Suprapubic skin (tissue), 4 donors: Measurements from ENCODE around the gene NOL11. TPM values are rescaled to one million over a fixed set of nuclear protein-coding genes. Genes with fewer than 3 reads are reported as not detected.
A peak's percentile ranks its signal among the peaks of the same experiment; 100 is the strongest.

Experiments used
- DNase-seq, 2 donors: peaks; one replicate each; pipeline ENCODE4 v3.0.0-alpha.2; 2019; ENCODE audit warnings: low spot score in 2 of 2
- H3K27ac ChIP-seq: fragments of 200-600 bp; sonication (generic); one replicate; pipeline ENCODE4 v1.5.1; 2019
- H3K27me3 ChIP-seq: fragments of 200-600 bp; sonication (generic); one replicate; pipeline ENCODE4 v1.5.1; 2019
- H3K36me3 ChIP-seq: fragments of 200-600 bp; sonication (generic); one replicate; pipeline ENCODE4 v1.5.1; 2019
- H3K4me1 ChIP-seq: fragments of 200-600 bp; sonication (generic); one replicate; pipeline ENCODE4 v1.5.1; 2019
- H3K4me3 ChIP-seq: fragments of 200-600 bp; sonication (generic); one replicate; pipeline ENCODE4 v1.5.1; 2019; ENCODE audit warnings: mild to moderate bottlenecking
- H3K9me3 ChIP-seq: fragments of 200-600 bp; sonication (generic); one replicate; pipeline ENCODE4 v1.5.1; 2019
- EP300 ChIP-seq: sonication (generic); formaldehyde crosslinking; IDR thresholded peaks from one replicate; pipeline ENCODE4 v1.6.1; 2017; ENCODE audit warnings: antibody characterized with exemption
- POLR2A ChIP-seq, 2 donors: fragments of 450-650 bp; IDR thresholded peaks; one replicate each; pipeline ENCODE4 v1.6.1; 2017; ENCODE audit warnings: antibody characterized with exemption in 2 of 2, mild to moderate bottlenecking in 2 of 2, moderate library complexity in 2 of 2
- POLR2AphosphoS5 ChIP-seq, 3 donors: sonication (generic); formaldehyde crosslinking; IDR thresholded peaks; one replicate each; pipeline ENCODE4 v1.6.1; 2017; ENCODE audit warnings: antibody characterized with exemption in 3 of 3
- WGBS: methylation state at CpG from one replicate; pipeline ENCODE4 v1.1.5; 2018; 5-methylcytosine and 5-hydroxymethylcytosine counted together
- total RNA-seq, 4 donors: library from RNA; depleted of rRNA; stranded (reverse); fragments of >200 nt; gene quantifications; one replicate each; pipeline ENCODE4 v1.1.0, GENCODE V29; 2016
- TF ChIP-seq, protein P1 (sequence below), 2 donors: fragments of 200-600 bp in 1 of 2; fragments of 450-650 bp in 1 of 2; sonication (generic) in 1 of 2; IDR thresholded peaks; one replicate each; pipeline ENCODE4 v1.5.1; 2016 to 2019; ENCODE audit warnings: antibody characterized with exemption in 2 of 2, mild to moderate bottlenecking in 1 of 2, moderate library complexity in 1 of 2

The NOL11 gene
- total RNA-seq, 4 donors from 2014 or later = 25.0 to 43.6 (median 29.6) TPM

DNA sequence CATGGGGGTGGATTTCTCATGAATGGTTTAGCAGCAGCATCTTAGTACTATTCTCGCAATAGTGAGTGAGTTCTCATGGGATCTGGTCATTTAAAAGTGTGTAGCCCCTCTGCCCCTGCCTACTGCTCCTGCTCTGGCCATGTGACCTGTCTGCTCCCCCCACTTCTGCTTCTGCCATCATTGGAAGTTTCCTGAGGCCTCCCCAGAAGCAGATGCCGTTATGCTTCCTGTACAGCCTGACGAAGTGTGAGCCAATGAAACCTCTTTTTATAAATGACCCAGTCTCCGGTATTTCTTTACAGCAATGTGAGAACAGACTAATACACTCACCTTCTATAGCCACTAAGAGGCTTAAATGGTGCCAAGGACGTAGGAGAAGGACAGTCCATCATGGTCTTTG is 51.5 kb downstream of the NOL11 start:
- DNase-seq = no peak
- Histone ChIP-seq H3K27ac (no peak overlapping the region), H3K27me3 (no peaks in the 10 kb centered on the region), H3K36me3 (no peaks in the 10 kb centered on the region), H3K4me3 (no peak overlapping the region), H3K9me3 (no peaks in the 10 kb centered on the region), H3K4me1 (no peaks in the 10 kb centered on the region)
- TF ChIP-seq POLR2A (IDR thresholded peaks at IDR 0.05) = no peak
- TF ChIP-seq, protein P1, sequence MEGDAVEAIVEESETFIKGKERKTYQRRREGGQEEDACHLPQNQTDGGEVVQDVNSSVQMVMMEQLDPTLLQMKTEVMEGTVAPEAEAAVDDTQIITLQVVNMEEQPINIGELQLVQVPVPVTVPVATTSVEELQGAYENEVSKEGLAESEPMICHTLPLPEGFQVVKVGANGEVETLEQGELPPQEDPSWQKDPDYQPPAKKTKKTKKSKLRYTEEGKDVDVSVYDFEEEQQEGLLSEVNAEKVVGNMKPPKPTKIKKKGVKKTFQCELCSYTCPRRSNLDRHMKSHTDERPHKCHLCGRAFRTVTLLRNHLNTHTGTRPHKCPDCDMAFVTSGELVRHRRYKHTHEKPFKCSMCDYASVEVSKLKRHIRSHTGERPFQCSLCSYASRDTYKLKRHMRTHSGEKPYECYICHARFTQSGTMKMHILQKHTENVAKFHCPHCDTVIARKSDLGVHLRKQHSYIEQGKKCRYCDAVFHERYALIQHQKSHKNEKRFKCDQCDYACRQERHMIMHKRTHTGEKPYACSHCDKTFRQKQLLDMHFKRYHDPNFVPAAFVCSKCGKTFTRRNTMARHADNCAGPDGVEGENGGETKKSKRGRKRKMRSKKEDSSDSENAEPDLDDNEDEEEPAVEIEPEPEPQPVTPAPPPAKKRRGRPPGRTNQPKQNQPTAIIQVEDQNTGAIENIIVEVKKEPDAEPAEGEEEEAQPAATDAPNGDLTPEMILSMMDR (IDR thresholded peaks at IDR 0.05) = no peak
- TF ChIP-seq POLR2AphosphoS5 (IDR thresholded peaks at IDR 0.05) = no peak
- no peak for TF ChIP-seq EP300
- WGBS = 80% methylated on average over 5 of the region's 5 CpGs

DNA sequence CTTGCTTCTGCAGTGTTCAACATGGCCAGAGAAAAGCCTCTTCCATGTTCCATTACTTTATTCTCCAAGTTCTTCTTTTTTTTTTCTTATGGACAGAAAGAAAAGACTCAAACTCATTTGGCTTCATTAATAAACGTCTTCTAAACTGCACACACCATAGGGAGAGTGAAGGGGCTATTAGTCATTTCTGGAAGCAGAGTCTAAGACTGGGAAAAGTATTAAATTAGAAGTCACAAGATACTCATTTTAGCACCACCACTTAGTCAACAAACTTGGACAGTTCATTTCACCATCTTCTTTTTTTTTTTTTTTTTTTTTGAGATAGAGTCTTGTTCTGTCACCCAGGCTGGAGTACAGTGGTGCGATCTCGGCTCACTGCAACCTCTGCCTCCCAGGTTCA is 52.8 kb downstream of the NOL11 start:
- Histone ChIP-seq H3K27me3 (no peaks in the 10 kb centered on the region), H3K36me3 (no peaks in the 10 kb centered on the region), H3K4me1 (no peaks in the 10 kb centered on the region), H3K27ac (no peak overlapping the region), H3K9me3 (no peaks in the 10 kb centered on the region), H3K4me3 (no peak overlapping the region)
- 84% methylated on average over 3 of the region's 3 CpGs for WGBS
- DNase-seq = no peak
- TF ChIP-seq POLR2AphosphoS5 (IDR thresholded peaks at IDR 0.05) (no peak), POLR2A (IDR thresholded peaks at IDR 0.05) (no peak), EP300 (no peak)
- TF ChIP-seq, protein P1 (IDR thresholded peaks at IDR 0.05) = no peak

DNA sequence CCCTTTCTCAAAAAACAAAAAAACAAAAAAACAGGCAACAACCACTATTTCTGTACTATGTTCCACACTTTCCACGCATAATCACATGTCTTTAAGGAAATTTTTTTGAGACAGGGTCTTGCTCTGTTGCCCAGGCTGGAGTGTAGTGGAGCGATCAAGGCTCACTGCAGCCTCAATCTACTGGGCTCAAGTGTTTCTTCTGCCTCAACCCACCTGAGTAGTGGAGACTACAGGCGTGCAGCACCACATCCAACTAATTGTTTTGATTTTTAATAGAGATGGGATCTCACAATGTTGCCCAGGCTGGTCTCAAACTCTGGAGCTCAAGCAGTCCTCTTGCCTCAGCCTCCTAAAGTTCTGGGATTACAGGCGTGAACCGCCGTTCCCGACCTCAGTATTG is 54.9 kb downstream of the NOL11 start:
- Histone ChIP-seq H3K9me3 (no peaks in the 10 kb centered on the region), H3K4me1 (no peaks in the 10 kb centered on the region), H3K36me3 (no peaks in the 10 kb centered on the region), H3K4me3 (no peak overlapping the region), H3K27ac (no peak overlapping the region), H3K27me3 (no peaks in the 10 kb centered on the region)
- no peak for TF ChIP-seq POLR2A (IDR thresholded peaks at IDR 0.05)
- no peak for TF ChIP-seq POLR2AphosphoS5 (IDR thresholded peaks at IDR 0.05)
- no peak for TF ChIP-seq EP300
- TF ChIP-seq, protein P1 (IDR thresholded peaks at IDR 0.05) = no peak
- WGBS = 98% methylated on average over 7 of the region's 7 CpGs
- DNase-seq = no peak

DNA sequence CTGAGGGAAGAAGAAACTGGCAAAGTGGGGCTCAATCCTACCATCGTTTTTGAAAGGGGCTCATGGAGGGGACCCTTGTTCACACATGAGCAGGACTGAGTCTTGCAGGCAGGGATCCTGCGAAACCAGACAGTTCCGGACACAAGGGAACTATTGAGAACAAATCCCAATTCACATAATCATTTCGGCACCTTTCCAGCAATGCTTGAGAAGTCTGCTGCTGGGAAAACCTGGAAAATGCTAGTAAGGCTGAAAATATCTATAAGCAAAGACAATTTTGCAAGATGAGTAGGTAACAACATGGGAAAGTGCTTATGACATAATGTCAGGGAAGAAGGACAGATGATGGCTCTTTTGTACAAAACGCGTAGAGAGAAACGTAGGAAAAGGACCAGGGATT is 55.5 kb downstream of the NOL11 start:
- H3K4me1 ChIP-seq = no peaks in the 10 kb centered on the region
- 75% methylated on average over 7 of the region's 7 CpGs for WGBS

DNA sequence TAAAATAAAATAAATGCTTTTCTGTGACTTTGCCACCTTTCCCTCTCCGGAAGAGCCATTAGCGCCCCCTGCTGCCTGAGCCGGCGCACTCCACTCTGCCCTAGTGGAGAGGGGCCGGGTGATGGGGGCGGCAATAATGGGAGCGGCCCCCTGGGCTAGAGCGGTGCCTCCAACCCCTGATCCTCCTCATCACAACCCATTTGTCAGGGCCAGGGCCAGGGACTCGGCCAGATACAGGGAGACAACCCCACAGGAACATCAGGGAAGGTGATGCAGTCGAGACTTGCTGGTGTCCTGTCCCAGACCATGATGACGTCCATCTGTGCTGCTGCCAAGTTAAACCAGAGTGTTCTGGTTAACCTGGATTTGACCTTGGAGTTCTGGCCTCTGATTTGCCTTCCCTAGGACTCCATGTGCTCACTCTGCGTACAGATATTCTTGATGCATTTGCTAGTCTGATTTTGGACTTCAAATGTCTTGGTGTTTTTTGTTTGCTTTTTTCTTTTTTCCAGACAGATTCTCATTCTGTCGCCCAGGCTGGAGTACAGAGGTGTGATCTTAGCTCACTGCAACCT is 61.4 kb downstream of the NOL11 start:
- Histone ChIP-seq H3K9me3 (no peaks in the 10 kb centered on the region), H3K4me1 (no peaks in the 10 kb centered on the region), H3K36me3 (no peaks in the 10 kb centered on the region), H3K27ac (no peak overlapping the region), H3K27me3 (no peaks in the 10 kb centered on the region), H3K4me3 (no peak overlapping the region)
- 27% methylated on average over 13 of the region's 13 CpGs for WGBS
- no peak for DNase-seq
- no peak for TF ChIP-seq EP300
- TF ChIP-seq, protein P1 (IDR thresholded peaks at IDR 0.05) = peak in 1 of 2 donors; percentile 42

More for the DNA sequence above, 55.5 kb downstream of the NOL11 start:
- Histone ChIP-seq H3K27me3 (no peaks in the 10 kb centered on the region), H3K36me3 (no peaks in the 10 kb centered on the region), H3K9me3 (no peaks in the 10 kb centered on the region), H3K27ac (no peak overlapping the region), H3K4me3 (no peak overlapping the region)
- no peak for DNase-seq
- TF ChIP-seq POLR2A (IDR thresholded peaks at IDR 0.05) (no peak), POLR2AphosphoS5 (IDR thresholded peaks at IDR 0.05) (no peak)
